Measurements from ENCODE around the gene LYSMD3.
A peak's percentile ranks its signal among the peaks of the same experiment; 100 is the strongest.

LYSMD3 gene

DNA sequence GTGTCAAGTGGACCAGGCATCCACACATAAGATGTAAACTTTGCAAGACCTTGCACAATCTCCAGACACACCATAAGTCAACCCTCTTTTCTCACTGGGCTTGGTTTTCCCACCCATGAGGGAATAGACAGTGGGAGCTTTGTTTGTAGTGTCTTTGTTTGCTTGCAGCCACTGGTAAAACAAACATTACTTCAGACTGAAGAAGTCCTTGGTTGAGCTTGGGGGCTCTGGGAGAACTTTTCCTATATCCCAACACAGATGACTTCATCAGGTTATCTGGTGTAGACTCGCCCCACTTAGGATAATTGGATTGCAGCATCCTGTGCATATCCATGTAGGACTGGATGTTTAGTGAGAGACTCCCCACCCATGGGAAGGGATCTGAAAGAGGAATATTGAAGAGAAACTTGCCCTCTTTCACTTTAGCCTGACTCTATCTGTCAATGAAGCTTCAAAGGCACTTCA lies 17.7 kb upstream of the LYSMD3 start:
- no peak for DNase-seq (ENCODE audit: low read depth in 3 of 3)

DNA sequence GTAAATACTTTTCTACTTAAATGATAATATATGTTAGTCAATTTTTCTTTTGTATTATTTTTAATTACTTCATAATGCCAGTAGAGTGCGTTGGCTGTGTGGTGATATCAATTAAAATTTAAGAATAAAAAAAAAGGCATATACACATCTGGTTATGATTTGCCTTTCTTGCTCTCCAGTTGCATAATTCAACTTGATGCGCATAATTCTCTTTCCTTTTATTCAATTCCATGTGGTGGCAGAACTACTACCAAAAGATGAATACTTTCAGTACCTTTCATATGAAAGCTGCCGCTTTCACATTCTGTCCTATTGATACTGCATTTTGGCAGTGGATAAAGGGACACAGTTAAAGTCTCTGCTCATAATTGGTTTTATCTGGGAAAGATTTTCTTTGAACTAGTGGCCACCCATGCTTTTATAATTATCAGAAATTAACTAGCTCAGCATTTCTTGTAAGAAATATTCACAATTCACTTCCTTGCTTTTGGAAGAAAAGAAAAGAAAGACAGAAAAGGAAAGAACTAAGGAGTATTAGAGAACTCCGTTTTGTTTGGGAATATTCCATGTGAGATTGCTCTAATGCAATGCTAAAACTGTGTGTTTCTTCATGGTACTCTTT lies 16.9 kb upstream of the LYSMD3 start:
- no peak for DNase-seq (ENCODE audit: low read depth in 3 of 3)

DNA sequence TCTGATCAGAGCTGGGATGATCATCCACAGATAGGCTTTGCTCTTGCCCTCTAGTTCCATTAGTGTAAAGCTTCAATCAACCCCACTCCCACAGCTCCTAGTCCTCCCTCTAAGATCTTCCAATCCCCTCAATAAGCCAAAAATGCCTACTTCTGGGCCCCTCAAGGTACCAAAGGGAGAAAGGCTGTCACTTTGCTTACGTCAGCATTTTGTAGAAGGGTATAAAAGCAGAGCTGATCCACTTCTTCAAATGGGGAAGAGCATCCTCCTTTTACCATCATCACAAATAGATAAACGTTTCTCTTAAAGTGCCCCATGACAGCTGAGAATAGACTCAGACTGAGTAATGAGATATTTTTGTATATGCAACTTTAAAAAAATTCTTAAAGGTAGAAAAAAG lies 16.1 kb upstream of the LYSMD3 start:
- DNase-seq (ENCODE audit: low read depth in 3 of 3): no peak

DNA sequence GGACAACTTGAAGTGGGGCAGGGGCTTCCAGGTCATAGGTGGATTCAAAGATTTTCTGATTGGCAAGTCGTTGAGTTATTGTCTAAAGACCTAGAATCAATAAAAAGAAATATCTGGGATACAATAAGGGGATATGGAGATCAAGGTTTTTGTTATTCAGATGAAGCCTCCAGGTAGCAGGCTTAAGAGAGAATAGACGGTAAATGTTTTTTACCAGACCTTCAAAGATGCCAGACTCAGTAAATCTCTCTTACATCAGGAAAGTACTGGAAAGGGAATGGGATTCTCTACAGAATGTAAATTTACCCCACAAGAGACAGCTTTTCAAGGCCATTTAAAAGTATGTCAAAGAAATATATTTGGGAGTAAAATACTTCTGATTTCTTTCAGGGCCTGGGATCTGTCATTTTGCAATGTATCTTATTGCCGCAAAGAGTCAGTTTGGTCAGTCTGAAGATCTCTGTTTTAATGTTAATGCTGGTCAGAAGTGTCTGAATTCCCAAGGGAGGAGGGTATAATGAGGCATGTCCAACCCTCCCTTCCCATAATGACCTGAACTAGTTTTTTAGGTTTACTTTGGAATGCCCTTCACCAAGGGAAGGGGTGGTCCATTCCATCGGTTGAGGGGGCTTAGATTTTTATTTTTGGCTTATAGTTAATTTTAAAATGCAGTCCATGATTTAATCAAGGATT lies 13.6 kb upstream of the LYSMD3 start:
- no peak for DNase-seq (ENCODE audit: low read depth in 3 of 3)

DNA sequence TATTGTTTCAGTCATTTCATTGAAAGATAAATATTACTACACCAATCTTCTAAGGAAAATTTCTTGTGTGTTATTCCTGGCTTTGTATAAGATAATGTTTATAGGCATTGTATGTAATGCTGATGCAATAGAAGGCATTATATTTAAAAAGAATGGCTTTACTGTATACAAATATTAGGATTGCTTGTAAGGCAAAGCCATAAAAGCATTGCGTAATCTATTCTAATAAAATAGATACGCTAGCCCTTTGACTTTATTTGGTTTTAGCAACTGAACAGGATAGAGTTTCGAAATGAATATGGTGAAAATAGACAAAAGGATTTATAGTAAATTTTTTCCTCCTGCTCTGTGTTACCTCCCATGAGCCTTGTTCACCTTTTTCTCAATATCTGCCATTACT lies 5.5 kb upstream of the LYSMD3 start:
- DNase-seq (ENCODE audit: low read depth in 3 of 3): no peak

DNA sequence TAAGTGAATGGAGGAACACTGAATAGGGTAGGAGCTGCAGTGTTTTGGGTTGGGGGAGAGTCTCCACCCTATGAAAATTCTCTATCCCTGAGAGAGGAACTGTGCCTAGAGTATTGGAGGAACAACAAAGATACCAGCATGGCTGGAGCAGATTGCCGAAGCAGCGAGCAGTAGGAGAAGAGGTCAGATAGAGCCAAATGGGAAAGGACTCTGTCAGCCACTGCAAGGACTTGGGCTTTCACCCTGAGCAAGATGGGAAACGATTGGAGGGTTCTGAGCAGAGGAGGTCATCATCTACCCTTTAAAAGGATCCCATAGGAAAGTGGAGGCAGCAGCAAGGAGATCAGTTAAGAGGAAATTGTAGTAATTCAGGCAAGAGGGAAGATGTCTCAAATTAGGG lies 4.4 kb upstream of the LYSMD3 start:
- no peak for DNase-seq (ENCODE audit: low read depth in 3 of 3)

DNA sequence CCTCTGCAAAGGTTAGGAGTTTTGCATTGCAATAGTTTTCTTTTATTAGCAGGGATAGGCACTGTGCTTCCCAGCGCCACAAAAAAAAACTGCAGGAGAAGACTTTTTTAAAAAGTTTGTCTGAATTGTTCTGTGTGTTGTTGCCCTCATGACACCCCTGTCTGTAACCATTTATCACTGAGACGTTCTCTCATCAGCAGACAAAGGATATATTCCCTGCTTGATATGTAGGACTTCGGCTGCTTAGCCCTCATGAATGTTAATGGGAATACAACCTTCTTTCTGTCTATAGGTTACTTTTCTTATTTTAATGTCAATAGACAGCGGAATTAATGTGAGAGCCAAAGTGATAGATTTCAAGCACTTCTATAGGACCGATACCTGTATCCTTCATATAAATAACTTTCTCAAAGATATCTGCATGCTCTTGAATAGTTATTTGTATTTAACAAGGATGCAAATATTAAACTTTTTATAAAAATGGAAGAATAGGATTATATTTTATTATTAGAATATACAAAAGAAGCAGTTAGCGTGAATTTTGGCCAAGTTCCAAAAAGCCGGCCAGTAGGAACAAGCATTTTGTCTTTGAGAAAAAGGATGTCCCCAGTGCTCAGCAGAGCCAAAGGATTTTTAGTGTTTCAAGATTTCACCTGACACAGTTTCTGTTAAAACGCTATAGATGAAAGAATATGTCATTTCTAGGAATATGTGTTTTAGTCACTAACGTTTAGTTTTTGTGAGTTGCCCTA lies 1.5 kb upstream of the LYSMD3 start:
- no peak for DNase-seq (ENCODE audit: low read depth in 3 of 3)

DNA sequence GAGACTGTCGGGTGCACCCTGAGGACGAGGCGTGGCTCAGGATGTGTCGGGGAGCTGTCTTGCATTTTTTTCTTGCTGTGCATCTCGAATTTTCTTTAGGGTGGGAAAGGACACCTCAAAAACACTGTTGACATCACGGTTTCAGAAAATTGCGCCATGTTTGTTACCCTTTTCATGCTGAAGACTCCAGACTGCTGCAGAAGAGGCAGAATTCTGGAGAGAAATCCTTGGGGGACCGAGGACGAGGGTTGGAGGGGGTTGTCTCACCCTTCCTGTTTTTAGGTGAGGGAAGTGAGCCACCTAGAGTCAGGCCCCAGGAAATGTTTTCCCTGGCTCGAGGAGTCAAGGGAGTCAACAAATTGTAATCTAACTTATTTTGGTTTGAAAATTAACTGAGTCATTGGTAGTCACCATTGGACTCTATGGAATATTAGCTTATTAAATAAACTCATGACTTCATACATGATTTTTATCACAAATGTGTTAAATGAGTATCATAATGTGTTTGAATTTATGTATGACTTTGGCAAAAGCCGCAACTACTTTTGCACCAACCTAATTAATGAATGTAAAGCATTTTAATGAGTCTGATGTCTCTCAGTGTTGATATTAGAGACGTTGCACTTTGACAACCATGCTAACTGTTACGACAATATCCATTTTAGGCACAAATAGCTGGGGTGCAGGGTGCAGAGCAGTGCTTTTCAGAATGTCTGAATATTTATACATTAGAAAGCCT lies 724 bp upstream of the LYSMD3 start:
- DNase-seq (ENCODE audit: low read depth in 3 of 3): peak; percentile 35 to 46 (median 39)

DNA sequence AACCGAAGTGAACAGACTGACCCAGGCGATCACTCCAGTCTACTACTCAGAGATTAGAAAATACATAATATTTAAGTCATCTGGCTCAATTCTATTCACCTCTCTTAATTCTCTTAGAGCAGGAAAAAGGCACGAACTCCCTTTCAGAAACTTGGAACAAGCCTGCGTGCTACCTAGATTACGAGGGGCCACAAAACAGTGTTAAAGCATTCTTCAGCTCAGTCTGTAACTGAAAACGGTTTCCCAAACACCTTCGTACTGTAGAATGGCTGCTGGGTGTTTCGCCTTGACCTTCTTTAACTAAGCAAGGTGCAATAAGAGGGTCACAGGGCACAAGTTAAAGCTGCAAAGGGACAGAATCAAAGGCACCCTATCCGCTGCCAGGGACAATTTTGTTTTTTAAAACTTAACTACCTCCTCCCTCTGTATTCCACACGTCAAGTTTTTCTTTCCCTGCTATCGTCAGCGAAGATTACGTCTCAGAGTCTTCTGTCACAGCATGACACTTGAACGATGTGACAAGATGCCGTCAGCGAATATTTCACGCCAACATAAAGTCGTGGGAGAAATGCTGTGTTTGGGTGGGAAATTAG lies 687 bp downstream of the LYSMD3 start:
- peak in 1 of 3 experiments; percentile 4 for DNase-seq (ENCODE audit: low read depth in 3 of 3)

DNA sequence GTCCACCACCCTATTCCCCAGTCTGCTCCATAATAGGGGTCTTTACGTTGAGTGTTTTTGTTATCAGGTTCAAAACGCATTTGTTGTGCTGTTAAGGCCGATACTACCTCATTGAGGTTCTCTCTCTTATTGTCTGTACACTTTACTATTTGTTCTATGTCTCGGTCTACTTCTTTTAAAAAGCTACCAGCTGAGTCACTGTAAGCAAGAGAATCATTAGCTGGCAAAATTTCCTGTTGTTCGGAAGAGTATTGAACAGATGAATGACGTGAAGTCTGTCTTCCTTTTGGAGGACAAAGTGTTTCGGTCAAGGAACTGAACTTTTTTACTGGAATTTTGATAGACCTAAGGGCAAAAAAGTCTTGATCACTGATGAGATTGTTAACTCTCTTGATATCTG lies 10.3 kb downstream of the LYSMD3 start:
- DNase-seq (ENCODE audit: low read depth in 3 of 3): no peak

DNA sequence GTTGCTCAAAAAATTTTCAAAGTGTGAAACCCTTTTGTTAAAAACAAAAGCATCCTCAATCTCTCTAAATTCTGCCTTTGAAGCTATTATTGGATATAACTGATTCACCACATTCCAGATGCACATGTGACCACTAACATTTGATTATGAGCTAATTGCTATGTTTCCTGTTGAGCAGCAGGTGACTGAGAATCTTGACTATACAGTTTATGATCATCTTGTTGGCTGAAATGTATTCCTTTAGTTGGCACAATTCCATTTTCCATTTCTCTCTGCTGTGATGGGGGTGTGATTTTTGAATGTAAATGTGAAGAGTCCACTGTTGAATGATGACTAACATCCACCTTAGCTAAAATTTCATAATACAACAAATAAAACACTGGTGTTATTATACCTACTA lies 10.7 kb downstream of the LYSMD3 start:
- no peak for DNase-seq (ENCODE audit: low read depth in 3 of 3)

DNA sequence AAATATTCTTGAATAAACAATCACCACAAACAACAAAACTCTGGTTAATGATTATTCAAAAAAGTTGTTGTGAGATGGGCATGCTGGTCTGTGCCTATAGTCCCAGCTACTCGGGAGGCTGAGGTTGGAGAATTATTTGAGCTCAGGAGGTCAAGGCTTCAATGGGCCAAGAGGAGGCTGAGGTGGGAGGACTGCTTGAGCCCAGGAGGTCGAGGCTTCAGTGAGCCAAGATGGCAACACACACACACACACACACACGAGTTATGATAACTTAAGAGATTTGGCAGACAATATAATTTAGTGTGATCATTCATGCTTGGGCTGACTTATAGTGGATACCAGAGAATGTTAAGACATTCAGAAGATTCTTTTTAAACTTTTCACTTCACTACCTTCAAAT lies 14.9 kb downstream of the LYSMD3 start:
- DNase-seq (ENCODE audit: low read depth in 3 of 3): no peak

DNA sequence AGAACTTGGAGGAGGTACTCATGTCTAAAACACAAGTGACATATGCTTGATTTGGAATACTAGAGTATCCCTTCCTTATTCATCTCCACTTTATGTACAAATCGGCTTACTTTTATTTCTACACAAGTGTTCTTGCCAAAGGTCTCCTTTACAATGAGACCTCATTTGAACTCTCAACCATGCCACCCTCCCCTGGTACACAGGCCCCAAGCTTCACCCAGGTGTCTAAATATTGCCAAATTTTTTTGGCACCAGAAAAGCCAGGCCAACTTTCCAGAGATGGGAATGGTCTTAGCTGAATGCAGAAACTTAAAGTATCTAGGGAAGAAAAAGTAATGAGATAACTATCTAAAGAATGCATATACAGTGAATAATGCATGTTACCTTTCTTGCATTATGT lies 18.9 kb downstream of the LYSMD3 start:
- DNase-seq (ENCODE audit: low read depth in 3 of 3): no peak

DNA sequence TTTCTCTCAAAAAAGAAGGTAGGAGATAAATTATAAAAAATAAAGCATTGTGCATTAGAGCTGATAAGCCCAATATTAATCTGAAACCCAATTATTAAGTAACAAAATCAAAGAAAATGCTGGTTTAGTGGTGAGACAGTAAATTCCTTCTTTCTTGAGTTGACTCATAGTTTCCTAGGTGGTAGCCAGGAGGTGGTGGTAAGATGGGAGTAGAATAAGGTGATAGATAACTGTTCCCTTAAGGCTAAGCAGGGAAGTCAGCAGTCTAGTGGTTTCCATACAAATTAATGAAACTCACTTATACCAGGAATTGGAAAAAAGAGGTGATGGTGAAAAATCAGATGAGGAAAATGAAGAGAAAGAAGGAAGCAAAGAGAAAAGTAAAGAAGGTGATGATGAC lies 23.2 kb downstream of the LYSMD3 start:
- no peak for DNase-seq (ENCODE audit: low read depth in 3 of 3)

DNA sequence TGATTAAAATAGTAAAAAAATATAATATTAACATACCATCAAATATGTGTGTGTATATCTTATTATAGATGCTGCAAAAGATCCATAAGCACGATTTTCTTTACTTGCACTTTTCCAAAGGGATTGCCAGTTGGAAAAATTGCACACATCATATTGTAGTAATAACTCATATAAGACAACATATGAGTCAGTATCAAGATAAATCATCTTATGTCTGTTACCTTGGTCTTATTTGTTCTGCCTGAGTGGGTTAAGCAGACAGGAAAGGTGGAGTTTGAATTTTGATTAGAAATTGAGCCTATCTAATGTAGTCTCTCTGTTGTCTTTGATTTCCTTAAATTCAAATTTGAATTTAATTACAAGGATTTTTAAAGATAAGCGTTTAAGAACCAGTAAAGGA lies 24.6 kb downstream of the LYSMD3 start:
- DNase-seq (ENCODE audit: low read depth in 3 of 3): no peak

DNA sequence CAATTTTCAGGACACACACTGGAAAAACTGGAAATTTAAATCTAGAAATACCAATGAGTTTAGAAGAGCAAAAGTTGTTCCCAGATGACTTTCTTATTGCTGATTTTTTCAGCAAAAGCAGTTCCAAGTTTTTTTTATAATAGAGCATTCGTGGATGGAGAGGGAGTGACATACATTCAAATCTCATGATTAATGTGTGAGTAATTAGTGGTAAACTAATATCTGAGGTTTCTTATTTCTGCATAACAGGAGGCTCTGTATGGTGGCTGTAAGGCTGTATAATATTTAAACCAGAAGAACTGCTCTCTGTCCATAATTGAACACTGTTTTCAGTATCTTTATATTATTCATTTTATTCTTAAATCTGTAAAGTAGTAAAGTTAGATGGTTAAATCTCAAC lies 25.8 kb downstream of the LYSMD3 start:
- DNase-seq (ENCODE audit: low read depth in 3 of 3): no peak

DNA sequence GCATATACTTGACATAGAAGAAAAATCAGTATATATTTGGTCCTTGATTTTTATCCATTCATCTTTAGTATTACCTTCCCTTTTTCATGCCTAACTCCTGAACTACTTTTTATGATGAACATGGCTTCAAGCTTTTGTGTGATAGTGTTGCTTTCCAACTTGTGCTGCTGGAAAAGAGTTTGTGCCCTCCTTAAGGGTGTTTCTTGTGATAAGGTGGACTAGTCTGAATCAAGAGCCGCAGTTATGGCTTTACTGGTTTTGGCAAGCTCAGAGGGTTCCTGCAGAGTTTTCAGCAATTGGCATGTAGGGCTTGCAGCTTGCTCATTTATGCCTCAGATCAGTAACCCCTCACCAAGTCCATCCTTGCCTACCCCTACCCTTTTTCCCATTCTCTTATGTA lies 34.2 kb downstream of the LYSMD3 start:
- DNase-seq (ENCODE audit: low read depth in 3 of 3): no peak

DNA sequence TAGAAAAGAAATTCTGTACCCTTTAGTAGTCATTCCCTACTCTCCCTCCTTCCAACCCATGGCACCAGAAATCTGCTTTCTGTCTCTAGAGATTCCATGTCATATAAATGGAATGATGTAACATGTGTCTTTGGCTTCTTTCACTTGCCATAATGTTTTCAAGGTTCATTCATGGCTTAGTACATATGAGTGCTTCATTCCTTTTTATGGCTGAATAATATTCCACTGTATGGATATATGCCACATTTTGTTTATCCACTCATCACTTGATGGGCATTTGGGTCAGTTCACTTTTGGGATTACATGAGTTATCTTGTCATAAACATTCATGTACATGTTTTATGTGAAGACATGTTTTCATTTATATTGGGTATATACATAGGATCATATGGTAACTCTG lies 35.3 kb downstream of the LYSMD3 start:
- DNase-seq (ENCODE audit: low read depth in 3 of 3): no peak

DNA sequence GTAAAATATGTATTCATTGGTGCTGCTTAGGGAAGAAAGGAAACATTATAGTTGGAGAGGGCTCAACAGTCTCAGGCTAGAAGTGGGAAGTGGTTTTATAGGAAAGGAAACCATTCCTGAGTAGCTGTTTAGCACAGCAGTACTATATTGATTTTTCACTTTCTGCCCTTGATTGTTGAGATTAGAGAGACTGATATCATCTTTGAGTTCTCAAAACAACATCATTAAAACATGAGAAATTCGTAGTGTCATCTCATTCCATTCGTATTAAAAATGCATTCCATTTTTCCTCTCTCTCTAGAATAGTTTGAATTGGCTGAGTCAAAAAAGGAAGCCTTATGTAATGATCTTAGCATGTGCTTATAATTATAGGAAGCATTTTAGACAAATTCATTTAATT lies 40.6 kb downstream of the LYSMD3 start:
- DNase-seq (ENCODE audit: low read depth in 3 of 3): no peak

DNA sequence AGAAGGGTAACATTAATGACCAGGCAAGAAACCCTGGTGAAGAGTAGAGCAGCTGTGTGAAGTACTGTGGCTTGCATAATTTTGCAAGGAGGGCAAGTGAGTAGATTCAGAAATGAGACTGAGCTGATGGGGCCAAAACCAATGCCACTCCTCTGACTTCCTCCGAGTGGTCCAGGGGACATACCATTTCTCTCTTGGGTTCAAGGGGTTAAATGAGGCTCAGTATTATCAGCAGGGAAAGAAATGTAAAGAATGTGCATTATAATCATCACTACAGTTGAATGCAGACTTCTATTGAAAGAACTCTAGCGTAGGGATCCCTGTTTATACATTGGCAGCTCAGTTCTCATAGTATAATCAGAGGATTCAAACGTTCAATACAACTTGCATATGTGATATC lies 44.8 kb downstream of the LYSMD3 start:
- no peak for DNase-seq (ENCODE audit: low read depth in 3 of 3)

DNA sequence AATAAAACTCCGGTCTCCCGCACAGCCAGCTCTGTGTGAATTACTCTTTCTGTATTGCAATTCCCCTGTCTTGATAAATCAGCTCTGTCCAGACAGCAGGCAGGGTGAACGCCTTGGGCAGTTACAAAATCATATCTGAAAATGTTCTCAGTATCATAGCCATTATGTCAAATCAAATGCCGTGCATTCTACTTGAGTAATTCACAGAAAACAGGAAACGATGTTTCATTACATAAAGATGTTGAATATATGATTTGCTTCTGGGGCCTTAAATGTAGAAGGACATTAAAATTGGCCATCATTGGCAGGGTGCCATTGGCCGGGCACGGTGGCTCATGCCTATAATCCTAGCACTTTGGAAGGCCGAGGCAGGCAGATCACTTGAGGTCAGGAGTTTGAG lies 46.2 kb downstream of the LYSMD3 start:
- DNase-seq (ENCODE audit: low read depth in 3 of 3): no peak

DNA sequence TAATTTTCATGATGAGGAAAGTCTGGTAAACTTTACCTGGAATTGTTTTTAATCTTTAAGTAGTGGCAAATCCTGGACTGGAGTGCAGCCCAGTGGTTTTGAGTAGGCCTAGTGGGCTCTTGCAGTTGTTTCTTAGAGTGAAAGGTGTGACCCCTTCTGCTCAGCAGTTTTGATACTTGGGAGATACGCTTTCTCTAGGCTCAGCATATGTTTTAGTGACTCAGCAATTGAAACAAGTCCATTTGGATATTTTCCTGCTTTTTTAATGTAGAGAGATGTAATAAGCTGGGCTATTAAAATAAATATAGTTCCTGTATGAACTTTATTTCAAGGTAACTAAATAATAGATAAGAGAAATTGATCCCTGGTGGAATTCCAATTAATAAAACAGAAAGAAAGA lies 48.7 kb downstream of the LYSMD3 start:
- DNase-seq (ENCODE audit: low read depth in 3 of 3): no peak
